HEK293 (cell line): Measurements from ENCODE around the gene MFSD2A.

Experiments
- CTCF ChIA-PET: fragments of 350-600 bp; formaldehyde crosslinking; extraction: SDS; loops from one replicate; lab custom pipeline; 2021; ENCODE audit warnings: antibody characterized with exemption; lab: Yijun Ruan, JAX
- POLR2A ChIA-PET: fragments of 300-600 bp; formaldehyde crosslinking; extraction: SDS; loops from one replicate; lab custom pipeline; 2020; ENCODE audit warnings: antibody characterized with exemption, inconsistent platforms; lab: Yijun Ruan, JAX
- H3K27ac ChIP-seq: fragments of 200-500 bp; sonication (Bioruptor generic); 2 replicates; pipeline ENCODE4 v1.5.1; 2014; ENCODE audit warnings: low read depth, low read length, control low read depth, inconsistent platforms; ENCODE audit errors: extremely low read depth
- H3K36me3 ChIP-seq, 2 experiments: fragments of 200-500 bp in 1 of 2; sonication (Bioruptor generic) in 1 of 2; 1 replicate in 1 of 2; 2 replicates in 1 of 2; pipeline ENCODE4 v1.5.1; 2014 to 2017; ENCODE audit warnings: inconsistent platforms in 2 of 2, low read length in 2 of 2; ENCODE audit not compliant: control insufficient read depth in 2 of 2, insufficient read depth in 1 of 2
- H3K4me1 ChIP-seq: fragments of 200-500 bp; sonication (Bioruptor generic); 2 replicates; pipeline ENCODE4 v1.5.1; 2014; ENCODE audit warnings: mild to moderate bottlenecking, low read length, inconsistent platforms; ENCODE audit not compliant: control insufficient read depth, insufficient read depth
- H3K4me3 ChIP-seq: 2 replicates; pipeline ENCODE4 v1.5.1; 2011; ENCODE audit warnings: low read depth, mild to moderate bottlenecking, control low read depth, low read length, moderate library complexity
- H3K9me3 ChIP-seq: fragments of 200-500 bp; sonication (Bioruptor generic); 2 replicates; pipeline ENCODE4 v1.5.1; 2014; ENCODE audit warnings: low read depth, low read length, inconsistent platforms; ENCODE audit not compliant: control insufficient read depth, insufficient read depth
- KLF1 ChIP-seq: fragments of 450-650 bp; formaldehyde crosslinking; IDR thresholded peaks from 2 replicates; pipeline ENCODE4 v1.5.1; 2016; ENCODE audit warnings: missing biosample characterization, missing genetic modification characterization
- KLF16 ChIP-seq: fragments of 450-650 bp; formaldehyde crosslinking; IDR thresholded peaks from 2 replicates; pipeline ENCODE4 v1.5.1; 2017; ENCODE audit warnings: missing biosample characterization, missing genetic modification characterization
- KLF9 ChIP-seq: fragments of 450-650 bp; formaldehyde crosslinking; IDR thresholded peaks from 2 replicates; pipeline ENCODE4 v1.5.1; 2016; ENCODE audit warnings: missing biosample characterization, missing genetic modification characterization, low read depth
- ZBTB20 ChIP-seq: fragments of 450-650 bp; formaldehyde crosslinking; IDR thresholded peaks from 2 replicates; pipeline ENCODE4 v1.5.1; 2016; ENCODE audit warnings: missing biosample characterization, missing genetic modification characterization
- ZBTB44 ChIP-seq: fragments of 450-650 bp; IDR thresholded peaks from 2 replicates; pipeline ENCODE4 v1.5.1; 2018; ENCODE audit warnings: missing biosample characterization, mild to moderate bottlenecking, missing genetic modification characterization
- ZNF174 ChIP-seq: fragments of 450-650 bp; formaldehyde crosslinking; IDR thresholded peaks from 2 replicates; pipeline ENCODE4 v1.5.0; 2017; ENCODE audit warnings: missing biosample characterization, mild to moderate bottlenecking, missing genetic modification characterization
- ZNF175 ChIP-seq: fragments of 450-650 bp; formaldehyde crosslinking; IDR thresholded peaks from 2 replicates; pipeline ENCODE4 v1.5.1; 2016; ENCODE audit warnings: missing biosample characterization, missing genetic modification characterization
- ZNF221 ChIP-seq: fragments of 450-650 bp; formaldehyde crosslinking; IDR thresholded peaks from 2 replicates; pipeline ENCODE4 v1.5.1; 2017; ENCODE audit warnings: missing biosample characterization, missing genetic modification characterization, borderline replicate concordance
- ZNF354C ChIP-seq: fragments of 450-650 bp; formaldehyde crosslinking; IDR thresholded peaks from 2 replicates; pipeline ENCODE4 v1.5.1; 2016; ENCODE audit warnings: missing biosample characterization, missing genetic modification characterization, low read depth, borderline replicate concordance
- ZNF510 ChIP-seq: fragments of 450-650 bp; formaldehyde crosslinking; IDR thresholded peaks from 2 replicates; pipeline ENCODE4 v1.5.1; 2018; ENCODE audit warnings: mild to moderate bottlenecking, missing genetic modification characterization, missing biosample characterization; ENCODE audit not compliant: insufficient replicate concordance
- ZNF571 ChIP-seq: fragments of 450-650 bp; formaldehyde crosslinking; IDR thresholded peaks from 2 replicates; pipeline ENCODE4 v1.5.0; 2017; ENCODE audit warnings: missing biosample characterization, missing genetic modification characterization
- ZNF585B ChIP-seq: fragments of 450-650 bp; formaldehyde crosslinking; IDR thresholded peaks from 2 replicates; pipeline ENCODE4 v1.5.1; 2016; ENCODE audit warnings: missing biosample characterization, missing genetic modification characterization
- ZNF623 ChIP-seq: fragments of 450-650 bp; formaldehyde crosslinking; IDR thresholded peaks from 2 replicates; pipeline ENCODE4 v1.5.1; 2016; ENCODE audit warnings: missing biosample characterization, missing genetic modification characterization
- ZNF654 ChIP-seq: fragments of 450-650 bp; formaldehyde crosslinking; IDR thresholded peaks from 2 replicates; pipeline ENCODE4 v1.5.1; 2016; ENCODE audit warnings: low read depth, missing biosample characterization, missing genetic modification characterization
- ZNF664 ChIP-seq: fragments of 450-650 bp; formaldehyde crosslinking; IDR thresholded peaks from 2 replicates; pipeline ENCODE4 v1.5.1; 2016; ENCODE audit warnings: missing biosample characterization, missing genetic modification characterization
- ZNF768 ChIP-seq: fragments of 450-650 bp; formaldehyde crosslinking; IDR thresholded peaks from 2 replicates; pipeline ENCODE4 v1.5.1; 2018; ENCODE audit warnings: missing biosample characterization, mild to moderate bottlenecking, missing genetic modification characterization
- TF ChIP-seq, protein P1 (sequence below): fragments of 450-650 bp; formaldehyde crosslinking; IDR thresholded peaks from 2 replicates; pipeline ENCODE4 v1.5.1; 2016; ENCODE audit warnings: missing biosample characterization, missing genetic modification characterization
- TF ChIP-seq, protein P2 (sequence below): fragments of 450-650 bp; formaldehyde crosslinking; IDR thresholded peaks from 2 replicates; pipeline ENCODE4 v1.5.1; 2017; ENCODE audit warnings: missing biosample characterization, missing genetic modification characterization
- TF ChIP-seq, protein P3 (sequence below): fragments of 450-650 bp; formaldehyde crosslinking; IDR thresholded peaks from 2 replicates; pipeline ENCODE4 v1.5.1; 2017; ENCODE audit warnings: missing biosample characterization, mild to moderate bottlenecking, missing genetic modification characterization, moderate library complexity
- TF ChIP-seq, protein P4 (sequence below): fragments of 450-650 bp; formaldehyde crosslinking; IDR thresholded peaks from 2 replicates; pipeline ENCODE4 v1.5.1; 2016; ENCODE audit warnings: missing biosample characterization, missing genetic modification characterization
- TF ChIP-seq, protein P5 (sequence below): fragments of 450-650 bp; formaldehyde crosslinking; IDR thresholded peaks from 2 replicates; pipeline ENCODE4 v1.5.1; 2016; ENCODE audit warnings: missing biosample characterization, missing genetic modification characterization
- TF ChIP-seq, protein P6 (sequence below): IDR thresholded peaks from 2 replicates; pipeline ENCODE4 v1.6.1; 2011; ENCODE audit warnings: mild to moderate bottlenecking, low read depth, low read length, borderline replicate concordance

Gene MFSD2A

DNA sequence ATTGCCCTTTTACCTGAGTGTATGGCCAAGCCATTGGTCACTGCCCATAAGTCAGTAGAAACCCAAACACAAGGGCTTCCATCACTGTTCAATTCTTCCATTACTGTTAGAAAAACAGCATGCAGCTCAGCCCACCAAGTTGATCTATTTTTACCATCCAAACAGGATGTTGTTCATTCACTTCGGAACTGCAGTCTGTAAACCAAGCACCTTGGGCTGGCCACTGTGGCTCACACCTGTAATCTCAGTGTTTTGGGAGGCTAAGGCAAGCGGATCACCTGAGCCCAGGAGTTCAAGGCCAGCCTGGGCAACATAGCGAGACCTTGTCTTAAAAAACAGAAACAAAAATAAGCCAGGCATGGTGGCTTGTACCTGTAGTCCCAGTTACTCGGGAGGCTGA lies 8.7 kb upstream of the MFSD2A start (continued):
- no peak for TF ChIP-seq ZNF623 (tag by site-specific recombination)
- TF ChIP-seq, protein P1, sequence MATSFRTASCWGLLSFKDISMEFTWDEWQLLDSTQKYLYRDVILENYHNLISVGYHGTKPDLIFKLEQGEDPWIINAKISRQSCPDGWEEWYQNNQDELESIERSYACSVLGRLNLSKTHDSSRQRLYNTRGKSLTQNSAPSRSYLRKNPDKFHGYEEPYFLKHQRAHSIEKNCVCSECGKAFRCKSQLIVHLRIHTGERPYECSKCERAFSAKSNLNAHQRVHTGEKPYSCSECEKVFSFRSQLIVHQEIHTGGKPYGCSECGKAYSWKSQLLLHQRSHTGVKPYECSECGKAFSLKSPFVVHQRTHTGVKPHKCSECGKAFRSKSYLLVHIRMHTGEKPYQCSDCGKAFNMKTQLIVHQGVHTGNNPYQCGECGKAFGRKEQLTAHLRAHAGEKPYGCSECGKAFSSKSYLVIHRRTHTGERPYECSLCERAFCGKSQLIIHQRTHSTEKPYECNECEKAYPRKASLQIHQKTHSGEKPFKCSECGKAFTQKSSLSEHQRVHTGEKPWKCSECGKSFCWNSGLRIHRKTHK (tag by site-specific recombination), result no peak
- TF ChIP-seq, protein P2, sequence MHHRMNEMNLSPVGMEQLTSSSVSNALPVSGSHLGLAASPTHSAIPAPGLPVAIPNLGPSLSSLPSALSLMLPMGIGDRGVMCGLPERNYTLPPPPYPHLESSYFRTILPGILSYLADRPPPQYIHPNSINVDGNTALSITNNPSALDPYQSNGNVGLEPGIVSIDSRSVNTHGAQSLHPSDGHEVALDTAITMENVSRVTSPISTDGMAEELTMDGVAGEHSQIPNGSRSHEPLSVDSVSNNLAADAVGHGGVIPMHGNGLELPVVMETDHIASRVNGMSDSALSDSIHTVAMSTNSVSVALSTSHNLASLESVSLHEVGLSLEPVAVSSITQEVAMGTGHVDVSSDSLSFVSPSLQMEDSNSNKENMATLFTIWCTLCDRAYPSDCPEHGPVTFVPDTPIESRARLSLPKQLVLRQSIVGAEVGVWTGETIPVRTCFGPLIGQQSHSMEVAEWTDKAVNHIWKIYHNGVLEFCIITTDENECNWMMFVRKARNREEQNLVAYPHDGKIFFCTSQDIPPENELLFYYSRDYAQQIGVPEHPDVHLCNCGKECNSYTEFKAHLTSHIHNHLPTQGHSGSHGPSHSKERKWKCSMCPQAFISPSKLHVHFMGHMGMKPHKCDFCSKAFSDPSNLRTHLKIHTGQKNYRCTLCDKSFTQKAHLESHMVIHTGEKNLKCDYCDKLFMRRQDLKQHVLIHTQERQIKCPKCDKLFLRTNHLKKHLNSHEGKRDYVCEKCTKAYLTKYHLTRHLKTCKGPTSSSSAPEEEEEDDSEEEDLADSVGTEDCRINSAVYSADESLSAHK (tag by site-specific recombination), result no peak
- no peak for TF ChIP-seq KLF1 (tag by site-specific recombination)
- TF ChIP-seq ZNF664 (tag by site-specific recombination), result no peak

- CTCF ChIA-PET, result interaction anchor here (0.6 kb wide), 2 partner anchors 91 to 836 kb away, joined by 3 read pairs; no protein-coding TSS in a partner anchor
These were observed 7.7 kb upstream of the MFSD2A start for GRCh38 chr1:39947260-39947659.

More at GRCh38 chr1:39947260-39947659, 7.7 kb upstream of the MFSD2A start:
- POLR2A ChIA-PET, result no interaction called here
- Histone ChIP-seq H3K4me1 (no peaks in the 10 kb centered on the region), H3K9me3 (no peaks in the 10 kb centered on the region), H3K27ac (no peak overlapping the region), H3K36me3 (no peaks in the 10 kb centered on the region), H3K4me3 (no peak overlapping the region)
- TF ChIP-seq ZNF654 (tag by site-specific recombination) (no peak), ZNF571 (no peak), ZNF585B (no peak), KLF9 (tag by site-specific recombination) (no peak), ZNF768 (tag by site-specific recombination) (no peak), KLF16 (tag by site-specific recombination) (no peak), ZNF510 (no peak), ZNF221 (no peak), ZNF175 (tag by site-specific recombination) (no peak), ZBTB20 (tag by site-specific recombination) (no peak), ZBTB44 (tag by site-specific recombination) (no peak), ZNF174 (tag by site-specific recombination) (no peak), ZNF354C (tag by site-specific recombination) (no peak)
- TF ChIP-seq, protein P3, sequence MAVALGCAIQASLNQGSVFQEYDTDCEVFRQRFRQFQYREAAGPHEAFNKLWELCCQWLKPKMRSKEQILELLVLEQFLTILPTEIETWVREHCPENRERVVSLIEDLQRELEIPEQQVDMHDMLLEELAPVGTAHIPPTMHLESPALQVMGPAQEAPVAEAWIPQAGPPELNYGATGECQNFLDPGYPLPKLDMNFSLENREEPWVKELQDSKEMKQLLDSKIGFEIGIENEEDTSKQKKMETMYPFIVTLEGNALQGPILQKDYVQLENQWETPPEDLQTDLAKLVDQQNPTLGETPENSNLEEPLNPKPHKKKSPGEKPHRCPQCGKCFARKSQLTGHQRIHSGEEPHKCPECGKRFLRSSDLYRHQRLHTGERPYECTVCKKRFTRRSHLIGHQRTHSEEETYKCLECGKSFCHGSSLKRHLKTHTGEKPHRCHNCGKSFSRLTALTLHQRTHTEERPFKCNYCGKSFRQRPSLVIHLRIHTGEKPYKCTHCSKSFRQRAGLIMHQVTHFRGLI (tag by site-specific recombination), result no peak
- TF ChIP-seq, protein P4, sequence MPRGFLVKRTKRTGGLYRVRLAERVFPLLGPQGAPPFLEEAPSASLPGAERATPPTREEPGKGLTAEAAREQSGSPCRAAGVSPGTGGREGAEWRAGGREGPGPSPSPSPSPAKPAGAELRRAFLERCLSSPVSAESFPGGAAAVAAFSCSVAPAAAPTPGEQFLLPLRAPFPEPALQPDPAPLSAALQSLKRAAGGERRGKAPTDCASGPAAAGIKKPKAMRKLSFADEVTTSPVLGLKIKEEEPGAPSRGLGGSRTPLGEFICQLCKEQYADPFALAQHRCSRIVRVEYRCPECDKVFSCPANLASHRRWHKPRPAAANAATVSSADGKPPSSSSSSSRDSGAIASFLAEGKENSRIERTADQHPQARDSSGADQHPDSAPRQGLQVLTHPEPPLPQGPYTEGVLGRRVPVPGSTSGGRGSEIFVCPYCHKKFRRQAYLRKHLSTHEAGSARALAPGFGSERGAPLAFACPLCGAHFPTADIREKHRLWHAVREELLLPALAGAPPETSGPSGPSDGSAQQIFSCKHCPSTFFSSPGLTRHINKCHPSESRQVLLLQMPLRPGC (tag by site-specific recombination), result no peak
- TF ChIP-seq, protein P5, sequence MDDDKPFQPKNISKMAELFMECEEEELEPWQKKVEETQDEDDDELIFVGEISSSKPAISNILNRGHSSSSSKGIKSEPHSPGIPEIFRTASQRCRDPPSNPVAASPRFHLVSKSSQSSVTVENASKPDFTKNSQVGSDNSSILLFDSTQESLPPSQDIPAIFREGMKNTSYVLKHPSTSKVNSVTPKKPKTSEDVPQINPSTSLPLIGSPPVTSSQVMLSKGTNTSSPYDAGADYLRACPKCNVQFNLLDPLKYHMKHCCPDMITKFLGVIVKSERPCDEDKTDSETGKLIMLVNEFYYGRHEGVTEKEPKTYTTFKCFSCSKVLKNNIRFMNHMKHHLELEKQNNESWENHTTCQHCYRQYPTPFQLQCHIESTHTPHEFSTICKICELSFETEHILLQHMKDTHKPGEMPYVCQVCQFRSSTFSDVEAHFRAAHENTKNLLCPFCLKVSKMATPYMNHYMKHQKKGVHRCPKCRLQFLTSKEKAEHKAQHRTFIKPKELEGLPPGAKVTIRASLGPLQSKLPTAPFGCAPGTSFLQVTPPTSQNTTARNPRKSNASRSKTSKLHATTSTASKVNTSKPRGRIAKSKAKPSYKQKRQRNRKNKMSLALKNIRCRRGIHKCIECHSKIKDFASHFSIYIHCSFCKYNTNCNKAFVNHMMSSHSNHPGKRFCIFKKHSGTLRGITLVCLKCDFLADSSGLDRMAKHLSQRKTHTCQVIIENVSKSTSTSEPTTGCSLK (tag by site-specific recombination), result no peak
- TF ChIP-seq, protein P1 (tag by site-specific recombination), result no peak
- TF ChIP-seq, protein P6, sequence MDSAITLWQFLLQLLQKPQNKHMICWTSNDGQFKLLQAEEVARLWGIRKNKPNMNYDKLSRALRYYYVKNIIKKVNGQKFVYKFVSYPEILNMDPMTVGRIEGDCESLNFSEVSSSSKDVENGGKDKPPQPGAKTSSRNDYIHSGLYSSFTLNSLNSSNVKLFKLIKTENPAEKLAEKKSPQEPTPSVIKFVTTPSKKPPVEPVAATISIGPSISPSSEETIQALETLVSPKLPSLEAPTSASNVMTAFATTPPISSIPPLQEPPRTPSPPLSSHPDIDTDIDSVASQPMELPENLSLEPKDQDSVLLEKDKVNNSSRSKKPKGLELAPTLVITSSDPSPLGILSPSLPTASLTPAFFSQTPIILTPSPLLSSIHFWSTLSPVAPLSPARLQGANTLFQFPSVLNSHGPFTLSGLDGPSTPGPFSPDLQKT, result no peak
